NOMO-1 treated with DMSO at 0.1 percent for 48 hours (cell line): ENCODE measurements around the gene RBMX2.

Experiments
- DNase-seq: peaks from one replicate; lab custom pipeline; 2025; ENCODE audit not compliant: unreplicated experiment; lab: John Stamatoyannopoulos, UW

Gene RBMX2

DNA sequence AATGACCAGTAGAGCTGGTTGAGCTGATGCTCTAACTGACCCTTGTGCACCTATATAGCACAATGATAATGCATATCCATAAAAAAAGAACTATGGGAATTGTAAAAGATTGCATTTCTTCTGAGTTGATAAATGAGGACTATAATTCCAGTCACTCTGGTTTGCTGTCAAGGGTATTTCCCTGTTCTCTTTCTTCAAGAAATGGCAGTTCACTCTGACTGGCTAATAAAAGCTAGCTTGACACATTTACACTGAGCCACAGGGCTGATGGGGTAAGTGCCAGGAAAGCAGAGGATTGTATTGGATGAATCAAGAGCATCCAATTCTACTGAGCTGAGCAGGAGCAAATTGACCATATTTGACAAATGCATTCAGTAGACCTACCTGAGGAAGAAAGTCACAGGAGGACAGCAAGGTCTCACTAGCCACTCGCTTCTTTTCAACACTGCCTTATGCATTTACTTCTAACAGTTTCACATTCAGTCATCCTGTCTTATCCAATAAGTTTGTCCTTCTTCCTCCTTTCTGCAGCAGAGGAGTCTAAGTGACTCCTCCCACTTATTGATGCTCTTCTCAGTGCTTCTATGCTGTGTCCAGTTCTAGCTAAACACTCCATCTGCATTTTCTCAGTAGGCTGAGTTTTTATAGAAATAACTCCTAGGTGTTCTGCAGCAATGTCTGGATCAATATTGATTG, 43.0 kb downstream of the RBMX2 start:
- no peak for DNase-seq

DNA sequence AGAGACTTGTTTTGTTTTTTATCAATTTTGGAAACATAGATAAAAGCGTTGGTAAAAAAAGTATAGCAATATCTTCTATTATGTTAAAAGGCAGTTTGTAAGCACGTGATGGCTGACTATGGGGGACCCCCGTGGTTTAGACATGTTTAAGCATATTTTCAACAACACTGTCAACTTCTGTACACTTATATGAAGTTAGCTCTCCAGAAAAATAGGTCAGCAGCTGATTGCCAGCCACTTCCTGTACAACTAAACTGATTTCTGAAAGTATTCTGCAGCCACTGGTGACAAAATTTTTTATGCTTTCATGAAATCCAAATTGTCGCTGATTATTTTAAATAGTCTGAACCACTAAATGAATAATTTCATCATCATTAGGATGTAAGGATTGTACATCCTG, 45.2 kb downstream of the RBMX2 start:
- DNase-seq, result no peak
